GM18870 (cell line): ENCODE results near the gene CCDC81.

Experiments used
- ATAC-seq: cut with Tn5 transposase; IDR thresholded peaks from one replicate; pipeline ENCODE4 v1.9.1; 2021; ENCODE audit warnings: moderate library complexity; ENCODE audit not compliant: unreplicated experiment

CCDC81 gene

DNA sequence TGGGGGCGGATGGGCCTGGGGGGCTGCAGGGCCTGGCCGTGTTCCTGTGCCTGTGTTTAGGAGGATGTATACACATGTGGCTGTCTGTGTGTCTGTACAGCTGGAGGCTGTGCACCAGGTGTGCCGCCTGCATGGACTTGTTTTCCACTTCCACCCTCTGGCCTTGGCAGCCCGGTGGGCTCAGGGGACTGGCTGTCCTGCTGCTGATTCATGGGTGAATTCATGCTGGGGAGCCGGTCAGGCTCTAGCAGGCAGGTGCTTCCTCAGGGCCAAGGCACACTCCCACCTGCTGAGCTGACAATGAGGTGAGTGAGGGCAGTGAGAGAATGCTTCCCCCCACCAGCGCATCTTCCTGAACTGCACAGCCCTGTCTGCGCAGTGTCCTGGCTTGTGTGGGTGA is 88.4 kb downstream of the CCDC81 start:
- ATAC-seq: no peak

DNA sequence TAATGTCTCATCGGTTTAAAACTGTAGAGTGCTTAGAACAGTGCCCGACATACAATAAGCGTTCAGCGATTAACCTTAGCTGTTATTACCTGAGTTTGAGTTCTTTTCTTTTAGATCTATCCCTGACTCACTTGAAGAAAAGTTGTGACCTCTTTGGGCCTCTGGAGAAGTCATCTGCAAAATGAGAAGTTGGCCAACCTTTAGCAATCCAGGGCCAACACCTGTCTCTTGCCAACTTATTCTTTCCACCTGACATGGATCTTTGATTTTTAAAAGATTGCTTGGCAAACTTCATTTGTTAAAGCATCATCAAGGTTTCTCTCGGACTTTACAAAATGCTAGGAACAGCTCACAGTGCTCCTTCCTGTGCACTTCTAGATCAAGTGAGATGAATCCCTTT is 89.3 kb downstream of the CCDC81 start:
- no peak for ATAC-seq

DNA sequence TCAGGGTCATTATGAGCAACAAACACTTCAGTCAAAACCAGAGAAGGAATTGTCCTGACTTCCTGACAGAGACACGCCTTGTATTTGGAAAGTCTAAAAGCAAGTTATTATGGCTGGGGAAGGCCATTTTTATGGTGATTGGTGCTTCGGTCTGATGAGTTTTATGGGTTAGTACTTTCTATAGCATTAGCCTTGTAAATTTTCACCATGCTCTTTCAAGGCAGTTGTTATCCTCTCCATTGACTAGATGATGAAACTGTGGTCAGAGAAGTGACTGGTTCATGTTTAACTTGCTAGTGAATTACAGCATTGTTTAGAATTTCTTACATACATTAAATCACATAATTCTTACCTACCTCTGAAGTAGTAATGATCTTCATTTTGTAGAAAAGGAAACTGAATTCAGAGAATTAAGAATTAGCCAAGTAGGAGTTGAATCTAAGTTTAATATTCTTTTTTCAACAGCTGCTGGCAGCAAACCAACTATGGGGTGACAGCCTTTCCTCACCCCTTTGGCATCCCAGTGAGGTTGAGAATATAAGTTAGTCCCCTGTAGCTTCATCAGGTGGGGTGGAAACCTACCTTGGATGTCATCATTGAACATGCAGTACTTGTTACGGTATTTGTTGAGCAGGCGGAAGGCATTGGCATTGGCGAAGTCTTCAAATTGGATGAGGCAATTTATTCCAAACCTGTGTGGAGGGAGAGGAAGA is 90.0 kb downstream of the CCDC81 start:
- no peak for ATAC-seq

DNA sequence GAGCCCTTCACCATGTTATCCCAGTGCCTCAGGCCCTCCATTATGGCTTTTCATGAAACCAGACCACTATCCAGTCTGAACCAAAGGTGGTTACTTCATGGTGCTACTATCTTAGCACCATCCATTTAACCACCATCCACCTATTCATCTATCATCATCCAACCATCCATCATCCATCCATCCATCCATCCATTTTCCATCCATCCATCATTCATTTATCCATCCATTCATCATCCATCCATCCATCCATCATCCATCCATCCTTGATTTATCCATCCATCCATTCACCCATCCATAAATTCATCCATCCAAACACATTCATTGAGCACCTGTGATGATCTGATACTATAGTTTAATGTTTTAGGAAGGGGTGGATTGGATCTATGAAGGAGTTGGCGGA is 93.5 kb downstream of the CCDC81 start:
- ATAC-seq: no peak

DNA sequence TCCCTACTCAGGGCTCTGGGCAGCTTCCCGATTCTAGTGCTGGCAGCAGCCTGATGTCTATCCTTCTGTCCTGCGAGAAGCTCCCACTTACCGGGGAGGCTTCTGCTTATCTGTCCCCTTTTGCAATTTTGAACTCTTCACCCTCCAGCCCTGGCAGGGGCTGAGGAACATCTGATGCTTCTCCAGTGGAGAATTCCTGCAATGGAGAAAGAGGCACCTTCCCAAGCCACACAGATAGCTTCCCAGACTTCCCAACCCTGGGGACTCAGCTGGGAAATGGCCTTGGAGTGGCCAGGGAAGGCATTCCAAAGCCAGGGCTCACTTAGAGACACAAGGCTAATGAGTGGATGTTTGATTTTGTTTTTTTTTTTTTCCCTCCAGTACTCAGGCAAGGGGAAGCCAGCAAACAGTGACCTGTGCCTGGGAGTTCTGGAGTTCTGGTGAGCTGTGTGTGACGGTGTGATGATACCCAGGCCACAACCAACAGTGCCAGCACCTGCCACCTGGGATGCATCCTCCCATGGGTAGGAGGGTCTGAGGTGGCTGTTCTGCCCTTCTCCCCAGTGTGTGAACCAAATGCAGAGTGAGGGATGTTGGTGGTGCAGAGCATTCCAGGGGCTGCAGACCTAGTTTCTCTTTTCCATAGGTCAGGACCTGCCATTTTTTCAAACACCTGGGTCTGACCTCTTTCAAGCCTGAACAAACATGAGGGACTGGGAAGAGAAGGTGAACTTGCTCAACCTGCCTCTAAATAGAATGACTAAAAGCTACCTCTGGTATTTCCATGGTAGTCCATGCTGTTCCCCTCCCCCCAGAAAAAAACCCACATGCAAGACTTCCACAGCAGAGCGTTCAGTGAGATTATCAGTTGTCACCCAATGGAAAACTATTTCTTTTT is 95.1 kb downstream of the CCDC81 start:
- no peak for ATAC-seq
